ENCODE measurements around the gene CCDC117.

- TF ChIP-seq POLR2A (IDR thresholded peaks at IDR 0.05) (peak; percentile 100), CTCF (IDR thresholded peaks at IDR 0.05) (peak in 2 of 4 experiments; percentile 5 to 29), POLR2AphosphoS5 (IDR thresholded peaks at IDR 0.05) (peak; percentile 93)
Measured at GRCh38 chr22:28800308-28801041, 28.0 kb downstream of the CCDC117 start, which contains the start of gene XBP1.
